WTC11 (cell line): ENCODE results near the gene RIN1. TPM values are rescaled to one million over a fixed set of nuclear protein-coding genes. Genes with fewer than 3 reads are reported as not detected.

Source experiments
- CBFB ChIP-seq: sonication (generic); formaldehyde crosslinking; IDR thresholded peaks from 2 replicates; pipeline ENCODE4 v1.8.1; 2022; ENCODE audit warnings: mild to moderate bottlenecking, low read depth, missing genetic modification reagents
- CREM ChIP-seq: sonication (generic); formaldehyde crosslinking; IDR thresholded peaks from 2 replicates; pipeline ENCODE4 v1.8.1; 2022; ENCODE audit warnings: mild to moderate bottlenecking, missing genetic modification reagents, moderate library complexity
- ELF4 ChIP-seq: sonication (generic); formaldehyde crosslinking; IDR thresholded peaks from 2 replicates; pipeline ENCODE4 v1.8.1; 2022; ENCODE audit warnings: low read depth, mild to moderate bottlenecking, moderate library complexity, missing genetic modification reagents
- GABPB1 ChIP-seq: sonication (generic); formaldehyde crosslinking; IDR thresholded peaks from 2 replicates; pipeline ENCODE4 v1.8.1; 2023; ENCODE audit warnings: mild to moderate bottlenecking, missing genetic modification reagents
- JAZF1 ChIP-seq: fragments of 250-450 bp; sonication (Bioruptor Pico); IDR thresholded peaks from 2 replicates; pipeline ENCODE4 v1.9.0; 2021; ENCODE audit warnings: moderate library complexity, mild to moderate bottlenecking, inconsistent platforms
- JUN ChIP-seq: sonication (generic); formaldehyde crosslinking; IDR thresholded peaks from 2 replicates; pipeline ENCODE4 v1.8.0; 2023; ENCODE audit warnings: mild to moderate bottlenecking, missing genetic modification reagents
- NFYB ChIP-seq: sonication (generic); formaldehyde crosslinking; conservative IDR thresholded peaks from 2 replicates; pipeline ENCODE4 v1.8.0; 2022; ENCODE audit warnings: low read depth, missing genetic modification reagents
- OVOL2 ChIP-seq: fragments of 250-450 bp; sonication (Bioruptor Pico); IDR thresholded peaks from 2 replicates; pipeline ENCODE4 v1.9.0; 2021; ENCODE audit warnings: mild to moderate bottlenecking, borderline replicate concordance
- RELA ChIP-seq: sonication (generic); formaldehyde crosslinking; IDR thresholded peaks from 2 replicates; pipeline ENCODE4 v1.8.1; 2022; ENCODE audit warnings: missing genetic modification reagents, mild to moderate bottlenecking, borderline replicate concordance
- STAT6 ChIP-seq: sonication (generic); formaldehyde crosslinking; conservative IDR thresholded peaks from 2 replicates; pipeline ENCODE4 v1.8.1; 2023; ENCODE audit warnings: mild to moderate bottlenecking, low read depth, missing genetic modification reagents, moderate library complexity
- TEAD1 ChIP-seq: sonication (generic); formaldehyde crosslinking; IDR thresholded peaks from 2 replicates; pipeline ENCODE4 v1.8.0; 2022; ENCODE audit warnings: mild to moderate bottlenecking, missing genetic modification reagents
- TEAD4 ChIP-seq: sonication (generic); formaldehyde crosslinking; IDR thresholded peaks from 2 replicates; pipeline ENCODE4 v1.8.0; 2022; ENCODE audit warnings: mild to moderate bottlenecking, missing genetic modification reagents
- ZSCAN18 ChIP-seq: fragments of 250-450 bp; sonication (Bioruptor Pico); IDR thresholded peaks from 2 replicates; pipeline ENCODE4 v2.1.2; 2022; ENCODE audit warnings: mild to moderate bottlenecking, moderate library complexity
- total RNA-seq: library from RNA; stranded (reverse); gene quantifications from 3 replicates; pipeline ENCODE4 v1.2.3, GENCODE V29; 2021
- TF ChIP-seq, protein P1 (sequence below): sonication (generic); formaldehyde crosslinking; IDR thresholded peaks from 2 replicates; pipeline ENCODE4 v1.8.1; 2023; ENCODE audit warnings: mild to moderate bottlenecking, missing genetic modification reagents
- TF ChIP-seq, protein P2 (sequence below): fragments of 250-450 bp; sonication (Bioruptor Pico); IDR thresholded peaks from 2 replicates; pipeline ENCODE4 v1.9.0; 2021; ENCODE audit warnings: mild to moderate bottlenecking
- TF ChIP-seq, protein P3 (sequence below): sonication (generic); formaldehyde crosslinking; IDR thresholded peaks from 2 replicates; pipeline ENCODE4 v1.8.1; 2023; ENCODE audit warnings: mild to moderate bottlenecking, missing genetic modification reagents
- TF ChIP-seq, protein P4 (sequence below): sonication (generic); formaldehyde crosslinking; IDR thresholded peaks from 2 replicates; pipeline ENCODE4 v1.8.1; 2022; ENCODE audit warnings: low read depth, missing genetic modification reagents, borderline replicate concordance
- TF ChIP-seq, protein P5 (sequence below): sonication (generic); formaldehyde crosslinking; IDR thresholded peaks from 2 replicates; pipeline ENCODE4 v1.8.0; 2023; ENCODE audit warnings: missing genetic modification reagents
- TF ChIP-seq, protein P6 (sequence below): sonication (generic); formaldehyde crosslinking; IDR thresholded peaks from 2 replicates; pipeline ENCODE4 v1.8.0; 2022; ENCODE audit warnings: mild to moderate bottlenecking, missing genetic modification reagents

RIN1 gene
- total RNA-seq, 1 experiment from 2014 or later = 5.0 TPM

DNA sequence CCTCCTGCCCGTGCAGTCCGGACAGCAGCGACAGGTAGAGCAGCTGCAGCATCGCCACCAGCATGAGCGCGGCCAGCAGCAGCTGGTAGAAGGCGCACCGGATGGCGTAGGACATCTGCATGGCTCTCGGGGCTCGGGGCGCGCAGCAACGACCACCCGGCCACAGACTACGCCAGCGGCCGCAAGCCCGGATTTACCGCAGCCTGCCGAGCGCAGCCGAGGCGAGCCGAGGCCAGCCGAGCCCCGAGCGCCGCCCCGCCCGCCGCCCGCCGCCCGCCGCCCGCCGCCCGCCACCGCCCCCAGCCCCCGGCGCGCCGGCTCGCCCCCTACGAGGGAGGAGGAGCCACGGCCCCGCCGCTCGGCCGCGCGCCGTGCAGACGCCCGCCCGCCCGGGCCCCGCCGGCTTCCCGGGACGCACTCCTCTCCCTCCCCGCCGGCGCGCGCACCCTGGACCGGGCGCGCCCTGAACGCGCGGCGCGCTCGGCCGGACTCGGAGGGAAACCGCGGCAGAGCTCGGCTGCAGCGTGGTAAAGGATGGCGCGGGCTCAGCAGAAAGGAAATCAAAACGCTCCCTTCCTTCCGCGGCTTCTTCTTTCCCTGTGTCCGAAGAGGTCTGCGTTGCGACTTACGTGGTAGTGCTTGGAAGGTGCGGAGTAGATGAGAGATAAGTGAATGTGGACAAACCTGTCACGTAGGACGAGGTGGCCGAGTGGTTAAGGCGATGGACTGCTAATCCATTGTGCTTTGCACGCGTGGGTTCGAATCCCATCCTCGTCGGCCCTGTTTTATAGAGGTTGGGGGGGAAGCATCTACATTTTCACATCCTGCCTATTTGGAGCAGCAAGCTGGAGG, 11.4 kb upstream of the RIN1 start, which contains the start of gene B4GAT1 (continued):
- TF ChIP-seq STAT6 (CRISPR knock-in tag) (no peak), OVOL2 (CRISPR knock-in tag) (no peak), JAZF1 (no peak), ELF4 (CRISPR knock-in tag) (0 out of 2 replicates have a peak, but pooled peaks have one; percentile 39), TEAD1 (no peak), CBFB (CRISPR knock-in tag) (no peak), CREM (CRISPR knock-in tag) (0 out of 2 replicates have a peak, but pooled peaks have one; percentile 56), GABPB1 (CRISPR knock-in tag) (peak; percentile 44; the same call in 1 of the 2 replicates), TEAD4 (no peak), RELA (CRISPR knock-in tag) (no peak; the same call in 1 of the 2 replicates), ZSCAN18 (CRISPR knock-in tag) (no peak), JUN (no peak), NFYB (0 out of 2 replicates have a peak, but pooled peaks have one; percentile 14)
- TF ChIP-seq, protein P1, sequence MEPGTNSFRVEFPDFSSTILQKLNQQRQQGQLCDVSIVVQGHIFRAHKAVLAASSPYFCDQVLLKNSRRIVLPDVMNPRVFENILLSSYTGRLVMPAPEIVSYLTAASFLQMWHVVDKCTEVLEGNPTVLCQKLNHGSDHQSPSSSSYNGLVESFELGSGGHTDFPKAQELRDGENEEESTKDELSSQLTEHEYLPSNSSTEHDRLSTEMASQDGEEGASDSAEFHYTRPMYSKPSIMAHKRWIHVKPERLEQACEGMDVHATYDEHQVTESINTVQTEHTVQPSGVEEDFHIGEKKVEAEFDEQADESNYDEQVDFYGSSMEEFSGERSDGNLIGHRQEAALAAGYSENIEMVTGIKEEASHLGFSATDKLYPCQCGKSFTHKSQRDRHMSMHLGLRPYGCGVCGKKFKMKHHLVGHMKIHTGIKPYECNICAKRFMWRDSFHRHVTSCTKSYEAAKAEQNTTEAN (CRISPR knock-in tag) = peak; percentile 64; the same call in 1 of the 2 replicates
- TF ChIP-seq, protein P2, sequence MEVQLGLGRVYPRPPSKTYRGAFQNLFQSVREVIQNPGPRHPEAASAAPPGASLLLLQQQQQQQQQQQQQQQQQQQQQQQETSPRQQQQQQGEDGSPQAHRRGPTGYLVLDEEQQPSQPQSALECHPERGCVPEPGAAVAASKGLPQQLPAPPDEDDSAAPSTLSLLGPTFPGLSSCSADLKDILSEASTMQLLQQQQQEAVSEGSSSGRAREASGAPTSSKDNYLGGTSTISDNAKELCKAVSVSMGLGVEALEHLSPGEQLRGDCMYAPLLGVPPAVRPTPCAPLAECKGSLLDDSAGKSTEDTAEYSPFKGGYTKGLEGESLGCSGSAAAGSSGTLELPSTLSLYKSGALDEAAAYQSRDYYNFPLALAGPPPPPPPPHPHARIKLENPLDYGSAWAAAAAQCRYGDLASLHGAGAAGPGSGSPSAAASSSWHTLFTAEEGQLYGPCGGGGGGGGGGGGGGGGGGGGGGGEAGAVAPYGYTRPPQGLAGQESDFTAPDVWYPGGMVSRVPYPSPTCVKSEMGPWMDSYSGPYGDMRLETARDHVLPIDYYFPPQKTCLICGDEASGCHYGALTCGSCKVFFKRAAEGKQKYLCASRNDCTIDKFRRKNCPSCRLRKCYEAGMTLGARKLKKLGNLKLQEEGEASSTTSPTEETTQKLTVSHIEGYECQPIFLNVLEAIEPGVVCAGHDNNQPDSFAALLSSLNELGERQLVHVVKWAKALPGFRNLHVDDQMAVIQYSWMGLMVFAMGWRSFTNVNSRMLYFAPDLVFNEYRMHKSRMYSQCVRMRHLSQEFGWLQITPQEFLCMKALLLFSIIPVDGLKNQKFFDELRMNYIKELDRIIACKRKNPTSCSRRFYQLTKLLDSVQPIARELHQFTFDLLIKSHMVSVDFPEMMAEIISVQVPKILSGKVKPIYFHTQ (CRISPR knock-in tag) = no peak
- TF ChIP-seq, protein P3, sequence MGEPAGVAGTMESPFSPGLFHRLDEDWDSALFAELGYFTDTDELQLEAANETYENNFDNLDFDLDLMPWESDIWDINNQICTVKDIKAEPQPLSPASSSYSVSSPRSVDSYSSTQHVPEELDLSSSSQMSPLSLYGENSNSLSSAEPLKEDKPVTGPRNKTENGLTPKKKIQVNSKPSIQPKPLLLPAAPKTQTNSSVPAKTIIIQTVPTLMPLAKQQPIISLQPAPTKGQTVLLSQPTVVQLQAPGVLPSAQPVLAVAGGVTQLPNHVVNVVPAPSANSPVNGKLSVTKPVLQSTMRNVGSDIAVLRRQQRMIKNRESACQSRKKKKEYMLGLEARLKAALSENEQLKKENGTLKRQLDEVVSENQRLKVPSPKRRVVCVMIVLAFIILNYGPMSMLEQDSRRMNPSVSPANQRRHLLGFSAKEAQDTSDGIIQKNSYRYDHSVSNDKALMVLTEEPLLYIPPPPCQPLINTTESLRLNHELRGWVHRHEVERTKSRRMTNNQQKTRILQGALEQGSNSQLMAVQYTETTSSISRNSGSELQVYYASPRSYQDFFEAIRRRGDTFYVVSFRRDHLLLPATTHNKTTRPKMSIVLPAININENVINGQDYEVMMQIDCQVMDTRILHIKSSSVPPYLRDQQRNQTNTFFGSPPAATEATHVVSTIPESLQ = no peak
- TF ChIP-seq, protein P4, sequence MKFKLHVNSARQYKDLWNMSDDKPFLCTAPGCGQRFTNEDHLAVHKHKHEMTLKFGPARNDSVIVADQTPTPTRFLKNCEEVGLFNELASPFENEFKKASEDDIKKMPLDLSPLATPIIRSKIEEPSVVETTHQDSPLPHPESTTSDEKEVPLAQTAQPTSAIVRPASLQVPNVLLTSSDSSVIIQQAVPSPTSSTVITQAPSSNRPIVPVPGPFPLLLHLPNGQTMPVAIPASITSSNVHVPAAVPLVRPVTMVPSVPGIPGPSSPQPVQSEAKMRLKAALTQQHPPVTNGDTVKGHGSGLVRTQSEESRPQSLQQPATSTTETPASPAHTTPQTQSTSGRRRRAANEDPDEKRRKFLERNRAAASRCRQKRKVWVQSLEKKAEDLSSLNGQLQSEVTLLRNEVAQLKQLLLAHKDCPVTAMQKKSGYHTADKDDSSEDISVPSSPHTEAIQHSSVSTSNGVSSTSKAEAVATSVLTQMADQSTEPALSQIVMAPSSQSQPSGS (CRISPR knock-in tag) = no peak
- TF ChIP-seq, protein P5, sequence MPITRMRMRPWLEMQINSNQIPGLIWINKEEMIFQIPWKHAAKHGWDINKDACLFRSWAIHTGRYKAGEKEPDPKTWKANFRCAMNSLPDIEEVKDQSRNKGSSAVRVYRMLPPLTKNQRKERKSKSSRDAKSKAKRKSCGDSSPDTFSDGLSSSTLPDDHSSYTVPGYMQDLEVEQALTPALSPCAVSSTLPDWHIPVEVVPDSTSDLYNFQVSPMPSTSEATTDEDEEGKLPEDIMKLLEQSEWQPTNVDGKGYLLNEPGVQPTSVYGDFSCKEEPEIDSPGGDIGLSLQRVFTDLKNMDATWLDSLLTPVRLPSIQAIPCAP (CRISPR knock-in tag) = peak; percentile 72; the same call in 1 of the 2 replicates
- TF ChIP-seq, protein P6, sequence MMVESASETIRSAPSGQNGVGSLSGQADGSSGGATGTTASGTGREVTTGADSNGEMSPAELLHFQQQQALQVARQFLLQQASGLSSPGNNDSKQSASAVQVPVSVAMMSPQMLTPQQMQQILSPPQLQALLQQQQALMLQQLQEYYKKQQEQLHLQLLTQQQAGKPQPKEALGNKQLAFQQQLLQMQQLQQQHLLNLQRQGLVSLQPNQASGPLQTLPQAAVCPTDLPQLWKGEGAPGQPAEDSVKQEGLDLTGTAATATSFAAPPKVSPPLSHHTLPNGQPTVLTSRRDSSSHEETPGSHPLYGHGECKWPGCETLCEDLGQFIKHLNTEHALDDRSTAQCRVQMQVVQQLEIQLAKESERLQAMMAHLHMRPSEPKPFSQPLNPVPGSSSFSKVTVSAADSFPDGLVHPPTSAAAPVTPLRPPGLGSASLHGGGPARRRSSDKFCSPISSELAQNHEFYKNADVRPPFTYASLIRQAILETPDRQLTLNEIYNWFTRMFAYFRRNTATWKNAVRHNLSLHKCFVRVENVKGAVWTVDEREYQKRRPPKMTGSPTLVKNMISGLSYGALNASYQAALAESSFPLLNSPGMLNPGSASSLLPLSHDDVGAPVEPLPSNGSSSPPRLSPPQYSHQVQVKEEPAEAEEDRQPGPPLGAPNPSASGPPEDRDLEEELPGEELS = peak; percentile 58; the same call in 1 of the 2 replicates
